HepG2 (cell line): ENCODE data around the gene ADPGK. TPM values are rescaled to one million over a fixed set of nuclear protein-coding genes. Genes with fewer than 3 reads are reported as not detected.

Experiments used
- AHR ChIP-seq: IDR thresholded peaks from 2 replicates; pipeline ENCODE4 v1.6.1; 2018; ENCODE audit warnings: missing genetic modification reagents, missing compliant biosample characterization
- GATA4 ChIP-seq: sonication (generic); IDR thresholded peaks from 2 replicates; pipeline ENCODE4 v1.6.1; 2016; ENCODE audit warnings: antibody characterized with exemption, low read depth, borderline replicate concordance
- MLXIP ChIP-seq: sonication (generic); formaldehyde crosslinking; IDR thresholded peaks from 2 replicates; pipeline ENCODE4 v1.9.0; 2021; ENCODE audit warnings: missing genetic modification reagents, borderline replicate concordance
- SOX5 ChIP-seq: IDR thresholded peaks from 2 replicates; pipeline ENCODE4 v1.6.1; 2016; ENCODE audit warnings: borderline replicate concordance
- TFDP1 ChIP-seq: IDR thresholded peaks from 2 replicates; pipeline ENCODE4 v1.6.1; 2016; ENCODE audit warnings: missing compliant biosample characterization, missing genetic modification reagents, borderline replicate concordance
- TFE3 ChIP-seq: IDR thresholded peaks from 2 replicates; pipeline ENCODE4 v1.6.1; 2016
- THRA ChIP-seq: sonication (generic); formaldehyde crosslinking; IDR thresholded peaks from 2 replicates; pipeline ENCODE4 v1.4.0; 2020; ENCODE audit warnings: missing genetic modification reagents, borderline replicate concordance
- ZC3H4 ChIP-seq: sonication (generic); formaldehyde crosslinking; IDR thresholded peaks from 2 replicates; pipeline ENCODE4 v1.4.0; 2020; ENCODE audit warnings: missing genetic modification reagents, borderline replicate concordance
- ZFP1 ChIP-seq: IDR thresholded peaks from 2 replicates; pipeline ENCODE4 v1.6.1; 2016
- ZNF232 ChIP-seq: sonication (generic); formaldehyde crosslinking; IDR thresholded peaks from 2 replicates; pipeline ENCODE4 v1.4.0; 2020; ENCODE audit warnings: missing genetic modification reagents, borderline replicate concordance
- ZNF563 ChIP-seq: sonication (generic); formaldehyde crosslinking; IDR thresholded peaks from 2 replicates; pipeline ENCODE4 v1.8.0; 2022; ENCODE audit warnings: mild to moderate bottlenecking, moderate library complexity, missing genetic modification reagents
- ZNF646 ChIP-seq: sonication (generic); formaldehyde crosslinking; IDR thresholded peaks from 2 replicates; pipeline ENCODE4 v1.9.0; 2021; ENCODE audit warnings: mild to moderate bottlenecking, missing genetic modification reagents
- ZNF660 ChIP-seq: sonication (generic); formaldehyde crosslinking; IDR thresholded peaks from 2 replicates; pipeline ENCODE4 v1.5.1; 2020; ENCODE audit warnings: mild to moderate bottlenecking, low read depth, missing genetic modification reagents, borderline replicate concordance
- ZSCAN22 ChIP-seq: sonication (generic); formaldehyde crosslinking; IDR thresholded peaks from 2 replicates; pipeline ENCODE4 v1.4.0; 2020; ENCODE audit warnings: mild to moderate bottlenecking, missing genetic modification reagents
- polyA plus RNA-seq, 8 experiments: library from polyadenylated mRNA; depleted of rRNA in 3 of 8; stranded (reverse) in 7 of 8; unstranded in 1 of 8; fragments of >200 nt; fragmentation: Illumina TruSeq in 4 of 8; extraction: Trizol in 4 of 8; gene quantifications; 2 replicates each; pipeline versions ENCODE4 v1.2.1 to v1.2.3, GENCODE V29; 2011 to 2016; ENCODE audit warnings: low read depth in 4 of 8, missing spikeins in 1 of 8, mixed read lengths in 1 of 8; ENCODE audit not compliant: insufficient read depth in 1 of 8
- total RNA-seq, 5 experiments: library from RNA; depleted of rRNA; stranded (reverse); fragments of >200 nt; fragmentation: Illumina TruSeq; extraction: Trizol; gene quantifications; 2 replicates each; pipeline ENCODE4 v1.2.3, GENCODE V29; 2016; ENCODE audit warnings: low read depth in 1 of 5

ADPGK gene
- total and polyA plus RNA-seq, 2 of the 13 experiments (the other 11 are each of a cell fraction or from before 2014, with no cell fraction given): 61.6 to 67.5 TPM

GRCh38 chr15:72783640-72784455, at the start of gene ADPGK (continued):
- TF ChIP-seq ZNF646 (0 out of 2 replicates have a peak, but pooled peaks have one; percentile 31), THRA (peak; percentile 68; the same call in 1 of the 2 replicates), MLXIP (CRISPR knock-in tag) (no peak), ZNF563 (CRISPR knock-in tag) (0 out of 2 replicates have a peak, but pooled peaks have one; percentile 60), ZSCAN22 (CRISPR knock-in tag) (no peak), ZNF660 (CRISPR knock-in tag) (no peak), ZC3H4 (peak; percentile 50; the same call in 1 of the 2 replicates), AHR (CRISPR knock-in tag) (peak; percentile 92), TFE3 (CRISPR knock-in tag) (no peak; the same call in 1 of the 2 replicates), ZFP1 (CRISPR knock-in tag) (no peak), SOX5 (CRISPR knock-in tag) (peak; percentile 65), TFDP1 (CRISPR knock-in tag) (peak; percentile 89; the same call in 1 of the 2 replicates), GATA4 (no peak), ZNF232 (CRISPR knock-in tag) (peak; percentile 54; the same call in 1 of the 2 replicates)
